Retina (tissue), 1 donor: ENCODE results near the gene FALEC.

ENCODE experiments used
- DNase-seq: peaks from one replicate; pipeline ENCODE4 v3.0.0-alpha.2; 2016

Gene FALEC

GRCh38 chr1:150512846-150513245, 2.7 kb upstream of the FALEC start:
- no peak for DNase-seq

GRCh38 chr1:150513351-150513791, 2.2 kb upstream of the FALEC start:
- no peak for DNase-seq

DNA sequence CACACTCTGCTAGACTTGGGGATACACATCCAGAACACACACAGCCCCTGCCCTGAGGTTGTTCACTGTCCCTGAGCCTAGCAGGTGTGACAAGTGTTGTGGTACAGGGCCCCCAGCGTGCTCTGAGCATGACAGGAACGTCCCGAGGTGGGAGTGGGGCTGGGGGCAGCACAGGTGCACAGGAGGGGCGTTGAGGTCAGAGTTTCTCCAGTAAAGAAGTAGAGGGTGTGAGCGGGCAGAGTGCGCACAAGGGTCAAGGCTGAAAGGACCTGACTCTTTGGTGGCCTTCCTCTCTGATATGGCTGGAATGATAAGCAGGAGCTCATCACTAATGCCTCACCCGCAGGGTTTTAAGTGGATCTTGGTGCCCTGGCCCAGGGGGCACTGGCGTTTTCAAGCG, 1.3 kb upstream of the FALEC start:
- no peak for DNase-seq

- DNase-seq, result no peak
Measured at GRCh38 chr1:150514913-150515327, 632 bp upstream of the FALEC start.

- peak; percentile 65 for DNase-seq
Measured at GRCh38 chr1:150516050-150516591, 569 bp downstream of the FALEC start.

DNA sequence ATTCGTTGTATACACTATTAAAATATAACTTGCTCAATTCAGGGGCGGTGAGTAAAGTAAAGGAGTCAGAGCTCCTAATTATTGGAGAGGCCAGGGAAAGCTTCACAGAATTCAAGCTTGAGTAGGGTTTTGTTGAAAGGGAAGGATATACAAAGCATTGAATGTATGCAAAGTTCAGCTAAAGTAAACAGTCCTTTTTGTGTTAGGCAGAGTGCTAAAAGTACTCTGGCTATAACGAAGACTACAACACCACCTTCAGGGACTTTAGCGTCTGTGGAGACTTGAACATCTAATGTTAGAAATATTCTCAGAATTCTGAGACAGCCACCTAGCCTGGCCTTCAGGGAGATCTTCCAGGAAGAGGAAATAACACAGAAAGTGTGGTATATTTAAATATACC, 1.1 kb downstream of the FALEC start:
- no peak for DNase-seq

GRCh38 chr1:150521196-150521968, 5.8 kb downstream of the FALEC start:
- DNase-seq, result no peak

- no peak for DNase-seq
Measured at GRCh38 chr1:150525348-150525747, 9.8 kb downstream of the FALEC start.

- DNase-seq, result no peak
Measured at GRCh38 chr1:150528196-150528595, 12.6 kb downstream of the FALEC start.

DNA sequence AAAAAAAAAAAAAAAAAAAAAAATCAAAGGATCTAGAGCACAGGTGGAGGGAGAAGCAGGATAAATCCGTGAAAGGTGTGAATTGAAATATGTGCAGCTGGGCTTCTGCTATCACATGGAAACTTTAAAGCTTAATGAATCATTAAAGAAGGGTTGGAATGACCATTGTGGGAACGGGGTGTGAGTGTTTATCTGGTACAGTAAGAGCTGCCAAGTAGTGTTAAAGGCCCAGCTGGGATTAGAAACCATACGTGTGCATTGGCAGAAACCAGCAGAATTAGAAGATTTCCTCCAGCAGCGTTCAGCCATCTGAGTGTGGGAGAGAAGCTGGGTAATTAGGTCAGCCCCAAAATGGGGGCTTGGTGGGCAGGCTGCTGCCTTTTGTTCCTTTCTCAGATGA, 13.5 kb downstream of the FALEC start:
- DNase-seq, result no peak

- DNase-seq, result no peak
Measured at GRCh38 chr1:150530491-150531159, 15.1 kb downstream of the FALEC start.

DNA sequence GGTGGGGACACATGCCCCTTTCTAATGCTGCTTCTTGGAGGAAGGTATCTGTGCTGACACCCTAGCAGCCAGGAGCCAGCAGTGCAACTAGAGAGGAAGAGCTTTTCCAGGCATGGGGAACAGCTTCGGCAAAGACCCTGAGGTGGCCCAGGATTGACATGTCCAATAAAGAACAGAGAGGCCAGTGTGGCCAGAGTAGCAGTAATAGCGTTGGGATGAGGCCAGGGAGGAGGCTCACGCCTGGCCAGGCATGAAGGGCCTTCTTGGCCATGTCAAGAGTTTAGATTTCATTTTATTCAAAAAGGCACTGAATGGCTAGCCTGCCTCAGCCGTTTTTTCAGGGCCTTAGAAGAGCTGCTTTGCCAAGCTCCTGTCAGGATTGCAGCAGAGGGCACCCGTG, 17.3 kb downstream of the FALEC start:
- no peak for DNase-seq

- DNase-seq, result no peak
Measured at GRCh38 chr1:150534002-150534401, 18.4 kb downstream of the FALEC start.

GRCh38 chr1:150535511-150536287, 20.1 kb downstream of the FALEC start:
- no peak for DNase-seq

DNA sequence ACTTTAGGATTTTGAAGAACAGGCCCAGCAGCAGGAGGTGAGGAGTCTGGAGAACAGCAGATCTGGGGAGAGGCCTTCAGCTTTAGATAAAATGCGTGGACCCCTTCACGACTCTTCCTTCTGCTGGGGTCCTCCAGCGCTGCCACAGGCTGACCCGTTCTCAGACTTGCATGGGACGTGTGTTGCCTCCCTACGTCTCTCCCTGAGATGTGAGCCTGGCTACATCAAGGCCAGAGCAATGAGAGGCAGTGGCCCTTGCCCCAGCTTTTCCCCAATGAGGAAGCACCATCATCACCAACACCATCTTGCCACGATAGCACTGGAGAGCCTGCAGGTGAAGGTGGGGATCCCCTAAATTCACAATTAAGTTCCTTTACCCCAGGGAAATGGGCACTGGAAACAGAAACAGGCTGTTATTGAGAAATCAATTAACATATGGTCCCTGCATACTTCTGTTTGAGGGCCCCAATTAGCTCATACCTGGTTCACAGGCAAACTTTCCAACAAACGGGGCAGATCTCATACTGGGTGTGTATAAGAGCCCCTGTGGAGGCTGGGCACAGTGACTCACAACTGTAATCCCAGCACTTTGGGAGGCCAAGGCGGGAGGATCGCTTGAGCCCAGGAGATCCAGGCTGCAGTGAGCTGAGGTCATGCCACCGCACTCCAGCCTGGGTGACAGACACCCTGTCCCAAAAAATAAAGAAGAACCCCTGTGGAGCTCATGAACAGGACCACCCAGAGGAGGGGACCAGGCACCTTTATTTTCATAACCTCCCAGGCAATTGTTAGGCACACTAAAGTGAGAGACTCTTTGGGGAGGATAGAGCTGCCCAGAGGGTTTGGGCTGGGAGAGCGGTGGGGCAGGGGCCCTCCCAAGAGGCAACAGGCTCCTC, 21.5 kb downstream of the FALEC start:
- no peak for DNase-seq

GRCh38 chr1:150537732-150538684, 22.5 kb downstream of the FALEC start:
- DNase-seq, result no peak

GRCh38 chr1:150543500-150544143, 28.1 kb downstream of the FALEC start:
- DNase-seq, result no peak

- DNase-seq, result no peak
Measured at GRCh38 chr1:150544204-150544603, 28.7 kb downstream of the FALEC start.

- DNase-seq, result no peak
Measured at GRCh38 chr1:150545486-150546032, 30.0 kb downstream of the FALEC start.

DNA sequence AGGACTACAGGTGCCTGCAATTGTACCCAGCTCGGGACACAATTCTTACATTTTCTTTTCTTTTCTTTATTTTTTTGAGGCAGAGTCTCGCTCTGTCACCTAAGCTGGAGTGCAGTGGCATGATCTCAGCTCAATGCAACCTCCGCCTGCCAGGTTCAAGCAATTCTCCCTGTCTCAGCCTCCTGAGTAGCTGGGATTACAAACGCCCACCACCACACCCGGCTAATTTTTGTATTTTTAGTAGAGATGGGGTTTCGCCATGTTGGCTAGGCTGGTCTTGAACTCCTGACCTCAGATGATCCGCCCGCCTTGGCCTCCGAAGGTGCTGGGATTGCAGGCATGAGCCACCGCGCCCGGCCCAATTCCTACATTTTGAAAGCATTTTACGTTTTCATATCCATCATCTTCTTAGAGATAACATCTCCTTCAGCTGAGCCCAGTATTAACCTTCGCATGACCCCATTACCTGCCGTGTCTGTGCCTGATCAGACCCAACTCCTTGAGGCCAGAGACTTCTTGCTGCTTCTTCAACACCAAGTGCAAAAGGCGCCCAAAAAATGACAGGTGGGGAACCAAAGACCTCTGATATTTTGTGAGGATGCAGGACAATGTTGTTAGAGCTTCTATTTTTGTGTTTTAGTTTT, 30.9 kb downstream of the FALEC start:
- DNase-seq, result no peak
